Heart right ventricle (tissue), 16 donors: ENCODE results near the gene DRD3. TPM values are rescaled to one million over a fixed set of nuclear protein-coding genes. Genes with fewer than 3 reads are reported as not detected.

Source experiments
- ATAC-seq, 8 donors: fragments of 200-7000 bp; cut with Tn5 transposase; one replicate each; pipeline ENCODE4 v1.9.1; 2020; ENCODE audit warnings: mild to moderate bottlenecking in 8 of 8, moderate library complexity in 8 of 8, moderate number of reproducible peaks in 1 of 8
- DNase-seq, 2 donors: peaks; one replicate each; pipeline ENCODE4 v3.0.0-alpha.2; 2020
- H3K27ac ChIP-seq, 10 donors: fragments of 200-600 bp; sonication (generic) in 2 of 10; one replicate each; pipeline versions ENCODE4 v1.5.0 to v1.8.0; 2020 to 2022; ENCODE audit warnings: mild to moderate bottlenecking in 3 of 10
- H3K27me3 ChIP-seq, 7 donors: fragments of 200-600 bp; one replicate each; pipeline ENCODE4 v1.8.0; 2021 to 2022; ENCODE audit warnings: mild to moderate bottlenecking in 2 of 7
- H3K36me3 ChIP-seq, 9 donors: fragments of 200-600 bp; sonication (generic) in 1 of 9; one replicate each; pipeline versions ENCODE4 v1.5.0 to v1.8.0; 2020 to 2022; ENCODE audit warnings: mild to moderate bottlenecking in 2 of 9
- H3K4me1 ChIP-seq, 9 donors: fragments of 200-600 bp; sonication (generic) in 1 of 9; one replicate each; pipeline versions ENCODE4 v1.5.0 to v1.8.0; 2020 to 2022; ENCODE audit warnings: mild to moderate bottlenecking in 4 of 9
- H3K4me3 ChIP-seq, 10 donors: fragments of 200-600 bp; sonication (generic) in 2 of 10; one replicate each; pipeline versions ENCODE4 v1.5.0 to v1.8.0; 2020 to 2022; ENCODE audit warnings: mild to moderate bottlenecking in 7 of 10, moderate library complexity in 2 of 10
- H3K9me3 ChIP-seq, 11 donors: fragments of 200-600 bp in 10 of 11; sonication (generic) in 2 of 11; one replicate each; pipeline versions ENCODE4 v1.5.0 to v1.8.0; 2013 to 2022; ENCODE audit warnings: mild to moderate bottlenecking in 2 of 11, control low read depth in 1 of 11, moderate library complexity in 1 of 11
- CTCF ChIP-seq, 9 donors: fragments of 200-600 bp; sonication (generic) in 2 of 9; IDR thresholded peaks; one replicate each; pipeline versions ENCODE4 v1.5.0 to v1.8.0; 2021 to 2022; ENCODE audit warnings: antibody characterized with exemption in 9 of 9, mild to moderate bottlenecking in 5 of 9, moderate library complexity in 1 of 9
- WGBS, 2 donors: extraction: QIAGEN DNeasy Blood & Tissue Kit; methylation state at CpG; one replicate each; pipeline ENCODE4 v1.1.7; 2013; ENCODE audit warnings: inconsistent platforms in 1 of 2; 5-methylcytosine and 5-hydroxymethylcytosine counted together
- intact Hi-C, 10 donors: fragments of 100-400 bp; cut with DNase I; formaldehyde crosslinking; loops; one replicate each; pipeline versions ENCODE4 v1.11.1 to v1.14.2; 2022
- polyA plus RNA-seq, 2 donors: library from polyadenylated mRNA; stranded (reverse); fragments of 200-250 nt; gene quantifications; one replicate each; pipeline ENCODE4 v1.2.3, GENCODE V29; 2013
- total RNA-seq, 10 donors: library from RNA; stranded (reverse); fragmentation: NEBNext Ultra II Directional in 3 of 10; extraction: Animal tissue kit (Norgen Biotek cat#: 25700) in 3 of 10; gene quantifications; one replicate each; pipeline versions ENCODE4 v1.2.1 to v1.2.4, GENCODE V29; 2021 to 2023
- donor health status: Arrhythmogenic right ventricular cardiomyopathy.
- donor health status: ischemic (EF 13 %, LVEDD 7.1; RV severe dilation, severe dysfunction).
- donor health status: healthy with polysubstance abuse.
- donor health status: DM: no; HTN: yes; CAD: no.
- donor health status: DM: no; HTN: no; CAD: no.
- donor health status: ischemic (EF 25% LVEDD 6.9; RV normal size, moderate dysfunction).
- donor health status: ischemic (EF 25% LVEDD 5.7; RV mildly dilated, moderate dysfunction).
- donor health status: healthy.
- donor health status: DM: yes; HTN: yes; CAD: no.
- donor health status: Ischemic cardiomyopathy.
- donor health status: ischemic (EF 35%, LVEDD 5.7; RV mildly dilated, moderate dysfunction).
- donor health status: nonischemic (EF 11% LVEDD 7.7; RV severe dilation, severe dysfunction).
- donor health status: DM: yes; HTN: yes; CAD: no.
- donor health status: PGD.
- donor health status: ischemic (EF 29% LVEDD 5.4; RV normal size, mild dysfunction).
- donor health status: nonischemic (EF 23%, LVEDD 6.1; RV moderate dilation, normal function).

DRD3 gene
- total and polyA plus RNA-seq, 12 donors: not detected

- no peaks in the 10 kb centered on the region for H3K27me3 ChIP-seq
- no peak for TF ChIP-seq CTCF (IDR thresholded peaks at IDR 0.05)
- WGBS, 2 donors: 82 to 86% methylated on average over 7 of the region's 7 CpGs
- ATAC-seq (peak in 4 of 8 donors; percentile 29 to 79 (median 50)), DNase-seq (no peak)
- peak overlapping the region in 1 of 10 donors; percentile 42 for H3K27ac ChIP-seq
- intact Hi-C loops: loop anchor here in 1 of 10 donors (10.0 kb wide), 1 partner anchor 190 kb away; no protein-coding TSS in a partner anchor
- H3K36me3 ChIP-seq: no peaks in the 10 kb centered on the region
- no peaks in the 10 kb centered on the region for H3K9me3 ChIP-seq
- H3K4me3 ChIP-seq: no peak overlapping the region
- H3K4me1 ChIP-seq: peaks cover 0 to 9% (median 0%) of the 10 kb centered on the region in 9 donors
Observed at GRCh38 chr3:114144909-114145688, 33.8 kb downstream of the DRD3 start.

- DNase-seq (no peak), ATAC-seq (no peak)
- Histone ChIP-seq H3K4me3 (no peak overlapping the region), H3K4me1 (peaks cover 0 to 9% (median 0%) of the 10 kb centered on the region in 9 donors), H3K27me3 (no peaks in the 10 kb centered on the region), H3K9me3 (no peaks in the 10 kb centered on the region), H3K27ac (peak overlapping the region in 1 of 10 donors; percentile 42), H3K36me3 (no peaks in the 10 kb centered on the region)
- no peak for TF ChIP-seq CTCF (IDR thresholded peaks at IDR 0.05)
- WGBS, 2 donors: 65 to 73% methylated on average over 1 of the region's 1 CpG
- intact Hi-C loops: loop anchor here in 1 of 10 donors (10.0 kb wide), 1 partner anchor 189 kb away; no protein-coding TSS in a partner anchor
Observed at GRCh38 chr3:114143817-114144216, 35.0 kb downstream of the DRD3 start.

GRCh38 chr3:114139836-114140235, 39.0 kb downstream of the DRD3 start:
- no peak overlapping the region for H3K27ac ChIP-seq
- no peak for TF ChIP-seq CTCF (IDR thresholded peaks at IDR 0.05)
- intact Hi-C loops: loop anchor here in 1 of 10 donors (10.0 kb wide), 1 partner anchor 185 kb away; no protein-coding TSS in a partner anchor
- H3K4me3 ChIP-seq: no peak overlapping the region
- H3K4me1 ChIP-seq: peaks cover 0 to 9% (median 0%) of the 10 kb centered on the region in 9 donors
- H3K27me3 ChIP-seq: no peaks in the 10 kb centered on the region
- WGBS, 2 donors: 87 to 89% methylated on average over 3 of the region's 3 CpGs
- H3K36me3 ChIP-seq: no peaks in the 10 kb centered on the region
- no peaks in the 10 kb centered on the region for H3K9me3 ChIP-seq
- no peak for DNase-seq
- no peak for ATAC-seq

GRCh38 chr3:114133947-114134346, 44.9 kb downstream of the DRD3 start:
- Histone ChIP-seq H3K36me3 (no peaks in the 10 kb centered on the region), H3K4me1 (no peaks in the 10 kb centered on the region), H3K27me3 (no peaks in the 10 kb centered on the region), H3K4me3 (no peak overlapping the region), H3K9me3 (no peaks in the 10 kb centered on the region), H3K27ac (no peak overlapping the region)
- intact Hi-C loops: no loop called here
- no peak for TF ChIP-seq CTCF (IDR thresholded peaks at IDR 0.05)
- DNase-seq: no peak
- 95 to 98% methylated on average over 3 of the region's 3 CpGs for WGBS, 2 donors
- ATAC-seq: no peak
